ENCODE measurements around the gene MYO18B.

- no peak for TF ChIP-seq CTCF (IDR thresholded peaks at IDR 0.05)
- no peak for TF ChIP-seq POLR2A (IDR thresholded peaks at IDR 0.05)
These were observed 134.9 kb downstream of the MYO18B start for GRCh38 chr22:25876871-25877270.

All from ovary (tissue), 3 donors.